ENCODE measurements around the gene POLR1H.
A peak's percentile ranks its signal among the peaks of the same experiment; 100 is the strongest.

Gene POLR1H

DNA sequence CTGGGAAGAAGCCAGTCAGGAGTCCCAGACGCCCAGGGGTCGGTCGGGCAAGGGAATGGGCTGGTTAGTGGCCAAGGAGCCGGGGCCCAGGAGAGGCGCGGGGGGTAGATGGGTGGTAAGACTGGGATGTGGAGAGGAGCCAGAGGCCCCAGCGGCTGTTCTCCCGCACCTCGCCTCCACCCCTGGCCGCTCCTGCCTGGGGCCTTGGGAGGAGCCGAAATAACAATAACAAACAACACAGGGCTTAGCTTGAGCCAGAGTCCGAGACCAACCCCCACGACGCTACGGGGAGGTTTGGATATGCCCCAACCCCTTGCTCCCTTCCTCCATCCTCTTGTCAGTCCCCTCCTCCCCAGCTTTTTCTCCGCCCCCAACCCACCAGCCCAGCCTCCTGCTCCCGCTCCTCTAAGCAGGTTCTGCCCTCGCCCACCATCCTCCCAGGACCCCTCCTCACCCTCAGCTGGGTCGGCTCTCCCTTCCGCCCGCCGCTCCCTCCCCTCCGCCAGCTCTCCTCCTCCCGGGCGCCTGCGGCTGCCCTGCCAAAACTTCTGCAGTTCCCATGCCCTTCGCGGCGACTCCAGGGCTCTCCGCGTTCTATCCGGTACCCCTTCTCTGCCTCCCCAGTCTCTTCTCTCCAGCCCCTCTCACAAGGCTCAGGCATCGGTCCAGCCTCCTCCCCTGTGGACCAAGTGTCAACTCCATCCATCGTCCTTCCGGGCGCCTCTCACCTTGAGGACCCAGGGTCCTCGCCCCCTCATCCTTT is 13.4 kb downstream of the POLR1H start:
- no peak for TF ChIP-seq CTCF (conservative IDR thresholded peaks at IDR 0.05; ENCODE audit: low read depth)
- POLR2A ChIA-PET (ENCODE audit: low non-redundant PET) = interaction anchor here (1.3 kb wide), 1 partner anchor 27 kb away, joined by 5 read pairs; no protein-coding TSS in a partner anchor
- no peak for DNase-seq (ENCODE audit: low spot score)

GRCh38 chr6:30075094-30075789 is 14.2 kb downstream of the POLR1H start, which contains the start of gene RNF39:
RNF39 (minus strand) TSS chr6:30075769; CDS start chr6:30075585, 184 bp downstream.
- CTCF ChIA-PET = interaction anchor here (0.6 to 2.2 kb wide), 2 partner anchors 51 to 56 kb away, joined by 3 to 8 read pairs; no protein-coding TSS in a partner anchor
- POLR2A ChIA-PET (ENCODE audit: low non-redundant PET) = interaction anchor here (1.3 kb wide), 1 partner anchor 26 kb away, joined by 5 read pairs; no protein-coding TSS in a partner anchor

More for the DNA sequence above, 13.4 kb downstream of the POLR1H start:
- H3K27ac ChIP-seq = peak overlapping the region; percentile 87
- CTCF ChIA-PET = interaction anchor here (0.7 to 1.0 kb wide), 2 partner anchors 56 to 150 kb away, joined by 4 to 5 read pairs; no protein-coding TSS in a partner anchor

GRCh38 chr6:30075790-30076732 is 15.0 kb downstream of the POLR1H start:
- DNase-seq (ENCODE audit: low spot score) = peak; percentile 89
- peak; percentile 73 for TF ChIP-seq CTCF (conservative IDR thresholded peaks at IDR 0.05; ENCODE audit: low read depth)
- H3K27ac ChIP-seq = peak overlapping the region; percentile 87
- ChIA-PET POLR2A (ENCODE audit: low non-redundant PET) (no interaction called here), CTCF (interaction anchor here (0.6 to 2.2 kb wide), 4 partner anchors 24 to 55 kb away, joined by 3 to 8 read pairs (median 4); no protein-coding TSS in a partner anchor)

More at GRCh38 chr6:30075094-30075789, 14.2 kb downstream of the POLR1H start, which contains the start of gene RNF39:
- DNase-seq (ENCODE audit: low spot score) = no peak
- H3K27ac ChIP-seq = peak within 1 kb of the TSS; percentile 87
- no peak for TF ChIP-seq CTCF (conservative IDR thresholded peaks at IDR 0.05; ENCODE audit: low read depth)

DNA sequence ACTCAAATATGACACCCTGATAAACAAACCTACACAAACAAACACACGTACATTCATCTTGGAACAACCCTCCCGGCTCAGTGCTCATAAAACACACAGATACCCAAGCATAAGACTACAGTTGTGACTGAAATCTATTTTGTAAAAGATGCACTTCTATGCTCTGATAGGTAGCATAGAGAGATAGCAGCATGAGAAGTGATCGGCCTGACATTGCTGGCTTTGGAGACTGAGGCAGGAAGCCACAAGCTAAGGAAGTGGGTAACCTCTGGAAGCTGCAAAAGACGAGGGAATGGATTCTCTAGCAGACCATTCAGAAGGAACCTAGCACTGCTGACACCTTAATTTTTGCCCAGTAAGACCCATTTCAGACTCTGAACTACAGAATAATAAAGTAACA is 16.2 kb downstream of the POLR1H start:
- POLR2A ChIA-PET (ENCODE audit: low non-redundant PET) = no interaction called here

GRCh38 chr6:30087876-30088275 is 26.8 kb downstream of the POLR1H start:
- POLR2A ChIA-PET (ENCODE audit: low non-redundant PET) = interaction anchor here (0.7 kb wide), 1 partner anchor 21 kb away, joined by 3 read pairs; the partner anchor contains the start of gene PPP1R11

More for the DNA sequence above, 16.2 kb downstream of the POLR1H start:
- no peak for TF ChIP-seq CTCF (conservative IDR thresholded peaks at IDR 0.05; ENCODE audit: low read depth)
- H3K27ac ChIP-seq = no peak overlapping the region
- no peak for DNase-seq (ENCODE audit: low spot score)
- CTCF ChIA-PET = interaction anchor here (2.2 kb wide), 1 partner anchor 54 kb away, joined by 8 read pairs; no protein-coding TSS in a partner anchor

More at GRCh38 chr6:30087876-30088275, 26.8 kb downstream of the POLR1H start:
- H3K27ac ChIP-seq = no peak overlapping the region
- no peak for DNase-seq (ENCODE audit: low spot score)
- TF ChIP-seq CTCF (conservative IDR thresholded peaks at IDR 0.05; ENCODE audit: low read depth) = no peak
- CTCF ChIA-PET = no interaction called here

Measured in RWPE1 (cell line).